ENCODE measurements around the gene AP1M1.

DNA sequence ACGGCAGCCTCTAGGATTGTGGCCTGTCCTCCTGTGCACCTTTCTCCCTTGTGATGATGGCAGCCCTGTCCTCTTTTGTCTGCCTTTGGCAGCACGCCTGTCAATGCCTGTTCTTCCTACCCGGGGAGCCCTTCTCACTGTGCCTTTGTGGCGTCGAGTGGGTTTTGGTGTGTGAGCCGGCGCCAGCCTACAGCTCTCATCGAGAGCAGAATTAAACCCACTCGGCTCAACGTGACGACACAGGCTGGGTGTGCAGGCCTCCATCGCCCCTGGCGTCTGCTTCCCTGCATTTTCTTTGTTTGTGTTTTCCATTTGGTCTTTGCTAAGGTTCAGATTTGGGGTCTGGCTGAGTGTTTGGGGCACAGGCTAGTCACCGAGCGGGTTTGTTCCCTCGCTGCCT, 34.4 kb downstream of the AP1M1 start:
- TF ChIP-seq, protein P1, sequence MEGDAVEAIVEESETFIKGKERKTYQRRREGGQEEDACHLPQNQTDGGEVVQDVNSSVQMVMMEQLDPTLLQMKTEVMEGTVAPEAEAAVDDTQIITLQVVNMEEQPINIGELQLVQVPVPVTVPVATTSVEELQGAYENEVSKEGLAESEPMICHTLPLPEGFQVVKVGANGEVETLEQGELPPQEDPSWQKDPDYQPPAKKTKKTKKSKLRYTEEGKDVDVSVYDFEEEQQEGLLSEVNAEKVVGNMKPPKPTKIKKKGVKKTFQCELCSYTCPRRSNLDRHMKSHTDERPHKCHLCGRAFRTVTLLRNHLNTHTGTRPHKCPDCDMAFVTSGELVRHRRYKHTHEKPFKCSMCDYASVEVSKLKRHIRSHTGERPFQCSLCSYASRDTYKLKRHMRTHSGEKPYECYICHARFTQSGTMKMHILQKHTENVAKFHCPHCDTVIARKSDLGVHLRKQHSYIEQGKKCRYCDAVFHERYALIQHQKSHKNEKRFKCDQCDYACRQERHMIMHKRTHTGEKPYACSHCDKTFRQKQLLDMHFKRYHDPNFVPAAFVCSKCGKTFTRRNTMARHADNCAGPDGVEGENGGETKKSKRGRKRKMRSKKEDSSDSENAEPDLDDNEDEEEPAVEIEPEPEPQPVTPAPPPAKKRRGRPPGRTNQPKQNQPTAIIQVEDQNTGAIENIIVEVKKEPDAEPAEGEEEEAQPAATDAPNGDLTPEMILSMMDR (conservative IDR thresholded peaks at IDR 0.05 in 1 of 2, IDR thresholded peaks at IDR 0.05 in 1 of 2; ENCODE audit: low read depth in 1 of 2, low read length in 2 of 2), result no peak
- TF ChIP-seq EZH2 (IDR thresholded peaks at IDR 0.05; ENCODE audit: low read length, missing control alignments), result no peak

Measured in fibroblast of lung (primary cell).